ENCODE measurements around the gene SUCO. TPM values are rescaled to one million over a fixed set of nuclear protein-coding genes. Genes with fewer than 3 reads are reported as not detected.

The SUCO gene
- total RNA-seq, 1 donor from 2014 or later = 63.7 TPM

- Histone ChIP-seq H3K36me3 (ENCODE audit: insufficient read depth, low read length) (peaks cover 12% of the 10 kb centered on the region), H3K9ac (ENCODE audit: low read length) (no peak overlapping the region), H3K4me1 (ENCODE audit: insufficient read depth, low read length) (peaks cover 27% of the 10 kb centered on the region), H3K4me2 (ENCODE audit: low read length) (no peak overlapping the region), H3K4me3 (ENCODE audit: insufficient read depth, low read depth, low read length) (no peak overlapping the region), H3K79me2 (ENCODE audit: insufficient read depth, low read length) (no peaks in the 10 kb centered on the region), H3K27ac (ENCODE audit: low read depth, low read length) (peak overlapping the region; percentile 48), H4K20me1 (ENCODE audit: insufficient read depth, low read length) (no peaks in the 10 kb centered on the region), H2AFZ (ENCODE audit: low read depth, low read length) (no peak overlapping the region), H3K27me3 (ENCODE audit: insufficient read depth, low read length) (no peaks in the 10 kb centered on the region), H3K9me3 (ENCODE audit: insufficient read depth, low read depth, low read length) (no peaks in the 10 kb centered on the region)
- Mint-ChIP-seq H3K4me3 (ENCODE audit: unreplicated experiment) (no peak overlapping the region), H3K9me3 (ENCODE audit: unreplicated experiment) (no peaks in the 10 kb centered on the region), H3K4me1 (ENCODE audit: low read depth, unreplicated experiment) (peaks cover 40% of the 10 kb centered on the region), H3K27me3 (ENCODE audit: low read depth, unreplicated experiment) (no peaks in the 10 kb centered on the region), H3K36me3 (ENCODE audit: low read depth, unreplicated experiment) (peaks cover 8% of the 10 kb centered on the region), H3K27ac (ENCODE audit: unreplicated experiment) (no peak overlapping the region)
- TF ChIP-seq EZH2 (IDR thresholded peaks at IDR 0.05; ENCODE audit: insufficient read depth, low read length) = no peak
- TF ChIP-seq, protein P1, sequence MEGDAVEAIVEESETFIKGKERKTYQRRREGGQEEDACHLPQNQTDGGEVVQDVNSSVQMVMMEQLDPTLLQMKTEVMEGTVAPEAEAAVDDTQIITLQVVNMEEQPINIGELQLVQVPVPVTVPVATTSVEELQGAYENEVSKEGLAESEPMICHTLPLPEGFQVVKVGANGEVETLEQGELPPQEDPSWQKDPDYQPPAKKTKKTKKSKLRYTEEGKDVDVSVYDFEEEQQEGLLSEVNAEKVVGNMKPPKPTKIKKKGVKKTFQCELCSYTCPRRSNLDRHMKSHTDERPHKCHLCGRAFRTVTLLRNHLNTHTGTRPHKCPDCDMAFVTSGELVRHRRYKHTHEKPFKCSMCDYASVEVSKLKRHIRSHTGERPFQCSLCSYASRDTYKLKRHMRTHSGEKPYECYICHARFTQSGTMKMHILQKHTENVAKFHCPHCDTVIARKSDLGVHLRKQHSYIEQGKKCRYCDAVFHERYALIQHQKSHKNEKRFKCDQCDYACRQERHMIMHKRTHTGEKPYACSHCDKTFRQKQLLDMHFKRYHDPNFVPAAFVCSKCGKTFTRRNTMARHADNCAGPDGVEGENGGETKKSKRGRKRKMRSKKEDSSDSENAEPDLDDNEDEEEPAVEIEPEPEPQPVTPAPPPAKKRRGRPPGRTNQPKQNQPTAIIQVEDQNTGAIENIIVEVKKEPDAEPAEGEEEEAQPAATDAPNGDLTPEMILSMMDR (IDR thresholded peaks at IDR 0.05; ENCODE audit: insufficient read depth, low read depth, low read length) = no peak
- FAIRE-seq (no peak), DNase-seq (ENCODE audit: low read depth) (peak; percentile 36)
These were observed 52.9 kb downstream of the SUCO start for GRCh38 chr1:172585861-172586260.

- Histone ChIP-seq H3K27ac (ENCODE audit: low read depth, low read length) (peak overlapping the region; percentile 84), H2AFZ (ENCODE audit: low read depth, low read length) (no peak overlapping the region), H3K4me3 (ENCODE audit: insufficient read depth, low read depth, low read length) (peak overlapping the region; percentile 38), H3K9me3 (ENCODE audit: insufficient read depth, low read depth, low read length) (no peaks in the 10 kb centered on the region), H4K20me1 (ENCODE audit: insufficient read depth, low read length) (no peaks in the 10 kb centered on the region), H3K4me1 (ENCODE audit: insufficient read depth, low read length) (peaks cover 27% of the 10 kb centered on the region), H3K79me2 (ENCODE audit: insufficient read depth, low read length) (no peaks in the 10 kb centered on the region), H3K36me3 (ENCODE audit: insufficient read depth, low read length) (peaks cover 14% of the 10 kb centered on the region), H3K27me3 (ENCODE audit: insufficient read depth, low read length) (no peaks in the 10 kb centered on the region), H3K9ac (ENCODE audit: low read length) (peak overlapping the region; percentile 57), H3K4me2 (ENCODE audit: low read length) (peak overlapping the region; percentile 81)
- peak overlapping the region; percentile 59 for H3K4me3 Mint-ChIP-seq (ENCODE audit: unreplicated experiment)
- H3K27ac Mint-ChIP-seq (ENCODE audit: unreplicated experiment) = peak overlapping the region; percentile 87
- DNase-seq (ENCODE audit: low read depth) = peak; percentile 94
- H3K9me3 Mint-ChIP-seq (ENCODE audit: unreplicated experiment) = no peaks in the 10 kb centered on the region
- H3K4me1 Mint-ChIP-seq (ENCODE audit: low read depth, unreplicated experiment) = peaks cover 35% of the 10 kb centered on the region
- peaks cover 23% of the 10 kb centered on the region for H3K36me3 Mint-ChIP-seq (ENCODE audit: low read depth, unreplicated experiment)
- no peaks in the 10 kb centered on the region for H3K27me3 Mint-ChIP-seq (ENCODE audit: low read depth, unreplicated experiment)
- no peak for TF ChIP-seq EZH2 (IDR thresholded peaks at IDR 0.05; ENCODE audit: insufficient read depth, low read length)
- TF ChIP-seq, protein P1 (IDR thresholded peaks at IDR 0.05; ENCODE audit: insufficient read depth, low read depth, low read length) = no peak
- FAIRE-seq = peak; percentile 71
These were observed 55.6 kb downstream of the SUCO start for GRCh38 chr1:172588296-172589291.

All from astrocyte (in vitro differentiated cells and primary cell).